Mucosa of rectum (tissue), 2 donors: ENCODE results near the gene ATP6V1C2.

Experiments
- H3K27ac ChIP-seq, 2 donors: one replicate each; pipeline ENCODE4 v1.7.0; 2013; ENCODE audit warnings: inconsistent platforms in 2 of 2, low read depth in 2 of 2, low read length in 2 of 2
- H3K27me3 ChIP-seq, 2 donors: one replicate each; pipeline ENCODE4 v1.7.0; 2013; ENCODE audit warnings: low read length in 2 of 2; ENCODE audit not compliant: control insufficient read depth in 2 of 2, insufficient read depth in 2 of 2
- H3K36me3 ChIP-seq, 2 donors: one replicate each; pipeline ENCODE4 v1.7.0; 2013; ENCODE audit warnings: low read length in 2 of 2; ENCODE audit not compliant: control insufficient read depth in 2 of 2, insufficient read depth in 2 of 2
- H3K4me1 ChIP-seq, 2 donors: one replicate each; pipeline ENCODE4 v1.7.0; 2013; ENCODE audit warnings: low read length in 2 of 2, mild to moderate bottlenecking in 1 of 2; ENCODE audit not compliant: control insufficient read depth in 2 of 2, insufficient read depth in 2 of 2
- H3K4me3 ChIP-seq, 2 donors: one replicate each; pipeline ENCODE4 v1.7.0; 2013; ENCODE audit warnings: low read length in 2 of 2
- H3K9ac ChIP-seq, 2 donors: one replicate each; pipeline ENCODE4 v1.7.0; 2013; ENCODE audit warnings: low read length in 2 of 2, low read depth in 1 of 2, mild to moderate bottlenecking in 1 of 2
- H3K9me3 ChIP-seq, 2 donors: one replicate each; pipeline ENCODE4 v1.7.0; 2013; ENCODE audit warnings: low read length in 2 of 2; ENCODE audit not compliant: control insufficient read depth in 2 of 2
- donor health status: healthy.
- donor health status: Normal muscosa, but diverticular disease.

ATP6V1C2 gene

DNA sequence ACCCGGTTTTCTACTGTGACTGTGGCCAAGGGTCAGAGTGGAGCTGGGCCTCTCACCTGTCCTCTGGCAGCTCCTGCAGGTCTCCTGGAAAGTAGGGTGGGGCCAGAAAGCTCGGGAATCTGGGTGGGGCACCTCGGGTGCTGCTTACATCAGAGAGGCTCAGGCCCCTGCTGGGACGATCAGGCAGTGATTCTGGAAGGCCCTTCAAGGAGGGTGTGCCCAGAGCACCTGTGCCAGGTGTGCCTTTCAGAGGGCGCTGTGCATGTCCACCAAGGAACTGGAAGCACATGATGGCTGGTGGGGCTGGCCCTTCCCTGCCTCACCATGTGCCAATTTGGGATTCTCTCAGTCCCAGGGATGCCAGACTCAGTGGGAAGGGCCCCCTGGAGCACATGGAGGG is 44.0 kb downstream of the ATP6V1C2 start:
- Histone ChIP-seq H3K4me1 (peaks cover 4 to 8% of the 10 kb centered on the region in 2 donors), H3K9me3 (no peaks in the 10 kb centered on the region), H3K36me3 (no peaks in the 10 kb centered on the region), H3K27me3 (no peaks in the 10 kb centered on the region), H3K27ac (no peak overlapping the region), H3K4me3 (no peak overlapping the region), H3K9ac (no peak overlapping the region)

DNA sequence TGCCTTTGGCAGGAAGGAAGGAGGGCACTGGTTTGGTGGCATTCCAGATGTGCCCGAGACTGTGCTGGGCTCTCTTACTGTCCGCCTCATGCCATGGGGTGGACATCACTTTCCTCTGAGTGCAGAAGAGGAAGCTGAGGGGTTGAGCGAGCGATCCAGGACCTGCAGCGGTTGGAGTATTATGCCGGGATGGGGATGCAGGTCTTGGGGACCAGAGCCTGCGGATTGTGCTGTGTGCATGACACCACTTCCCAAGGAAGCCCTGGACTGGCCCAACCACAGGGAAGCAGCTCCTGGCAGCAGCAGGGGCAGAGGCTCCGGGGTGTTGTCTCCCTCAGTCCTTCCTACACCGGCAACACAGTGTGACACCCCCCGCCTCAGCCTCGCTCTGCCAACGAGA is 44.5 kb downstream of the ATP6V1C2 start:
- H3K9ac ChIP-seq, result no peak overlapping the region
- no peaks in the 10 kb centered on the region for H3K36me3 ChIP-seq
- no peak overlapping the region for H3K27ac ChIP-seq
- H3K4me1 ChIP-seq, result peaks cover 4 to 8% of the 10 kb centered on the region in 2 donors
- no peak overlapping the region for H3K4me3 ChIP-seq
- H3K27me3 ChIP-seq, result no peaks in the 10 kb centered on the region
- no peaks in the 10 kb centered on the region for H3K9me3 ChIP-seq

DNA sequence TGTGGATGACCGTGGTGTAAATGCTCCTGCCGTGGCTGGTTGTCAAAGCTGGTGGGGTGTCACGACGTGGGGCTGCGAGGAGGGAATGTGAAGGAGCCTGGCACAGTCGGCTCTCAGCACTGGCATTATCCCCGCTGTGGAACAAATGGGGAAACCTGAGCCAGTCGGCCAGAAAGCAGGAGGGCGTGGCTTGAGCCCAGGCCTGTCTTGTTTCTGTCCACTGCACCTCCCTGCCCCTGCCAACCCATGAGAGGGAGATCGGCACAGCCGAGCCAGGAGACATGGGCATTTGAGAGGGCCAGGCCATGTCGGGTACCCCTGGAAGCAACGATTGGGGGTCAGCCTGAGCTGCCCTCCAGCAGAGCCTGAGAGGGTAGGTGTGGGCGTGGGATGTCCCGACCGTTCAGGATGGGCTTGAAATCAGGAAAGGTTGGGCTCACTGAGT is 46.7 kb downstream of the ATP6V1C2 start:
- Histone ChIP-seq H3K4me1 (peaks cover 4 to 8% of the 10 kb centered on the region in 2 donors), H3K9ac (no peak overlapping the region), H3K27me3 (no peaks in the 10 kb centered on the region), H3K36me3 (no peaks in the 10 kb centered on the region), H3K4me3 (no peak overlapping the region), H3K9me3 (no peaks in the 10 kb centered on the region), H3K27ac (no peak overlapping the region)

DNA sequence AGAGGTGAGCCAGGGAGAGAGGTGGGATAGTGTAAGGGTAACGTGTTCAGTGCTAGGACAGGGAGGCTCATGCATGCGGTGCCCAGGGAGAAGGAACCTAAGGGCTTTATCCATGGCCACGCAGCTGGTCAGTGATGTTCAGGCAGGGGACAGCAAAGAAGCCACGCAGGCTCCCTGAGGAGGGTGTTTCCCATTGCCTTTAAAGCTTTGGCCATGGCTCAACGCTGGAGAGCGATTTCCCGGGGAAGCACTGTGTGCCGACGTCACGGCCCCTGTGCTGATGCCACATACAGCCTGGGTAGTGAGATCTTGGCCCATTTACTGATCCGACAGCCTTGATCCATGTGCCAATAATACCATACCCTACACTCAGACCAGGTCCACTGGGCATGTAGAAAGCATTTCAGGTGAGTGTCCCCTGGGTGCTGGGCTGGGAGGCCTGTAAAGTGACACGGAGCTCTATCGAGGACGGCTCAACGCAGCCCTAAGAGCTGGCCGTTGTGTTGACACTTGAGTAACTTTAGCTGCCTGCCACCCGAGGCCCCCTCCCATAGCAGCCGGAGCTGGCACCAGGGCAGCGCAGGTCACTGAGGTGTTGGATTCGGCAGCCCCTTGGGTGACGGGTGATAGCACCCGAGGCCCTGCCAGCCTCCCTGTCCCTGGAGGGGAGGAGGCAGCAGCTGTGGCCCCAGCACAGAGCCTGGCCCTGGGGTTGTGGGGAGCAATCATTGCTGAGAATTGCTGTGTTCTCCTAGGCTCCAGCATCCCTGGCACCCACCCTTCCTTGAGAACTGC is 49.7 kb downstream of the ATP6V1C2 start:
- H3K36me3 ChIP-seq, result no peaks in the 10 kb centered on the region
- no peaks in the 10 kb centered on the region for H3K9me3 ChIP-seq
- no peaks in the 10 kb centered on the region for H3K4me1 ChIP-seq
- H3K27ac ChIP-seq, result no peak overlapping the region
- H3K4me3 ChIP-seq, result no peak overlapping the region
- no peaks in the 10 kb centered on the region for H3K27me3 ChIP-seq
- H3K9ac ChIP-seq, result no peak overlapping the region

DNA sequence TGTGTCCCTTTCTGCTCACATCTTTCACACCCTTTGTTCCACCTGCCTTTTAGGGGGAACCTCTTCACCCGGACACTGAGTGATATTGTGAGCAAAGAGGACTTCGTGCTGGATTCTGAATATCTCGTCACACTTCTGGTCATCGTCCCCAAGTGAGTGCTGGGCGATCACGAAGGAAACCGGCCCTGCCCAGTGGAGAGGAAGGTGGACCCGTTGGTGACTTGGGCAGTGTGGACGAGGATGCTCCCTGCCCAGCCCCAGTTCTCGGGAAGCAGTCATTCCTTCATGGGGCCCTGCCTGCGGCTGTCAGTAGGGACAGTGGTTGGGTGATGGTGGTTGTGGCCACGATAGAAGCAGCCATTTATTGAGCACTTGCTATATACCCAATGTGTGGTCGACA is 50.4 kb downstream of the ATP6V1C2 start:
- H3K27me3 ChIP-seq, result no peaks in the 10 kb centered on the region
- no peaks in the 10 kb centered on the region for H3K4me1 ChIP-seq
- H3K36me3 ChIP-seq, result no peaks in the 10 kb centered on the region
- no peak overlapping the region for H3K9ac ChIP-seq
- H3K27ac ChIP-seq, result no peak overlapping the region
- H3K4me3 ChIP-seq, result no peak overlapping the region
- no peaks in the 10 kb centered on the region for H3K9me3 ChIP-seq

DNA sequence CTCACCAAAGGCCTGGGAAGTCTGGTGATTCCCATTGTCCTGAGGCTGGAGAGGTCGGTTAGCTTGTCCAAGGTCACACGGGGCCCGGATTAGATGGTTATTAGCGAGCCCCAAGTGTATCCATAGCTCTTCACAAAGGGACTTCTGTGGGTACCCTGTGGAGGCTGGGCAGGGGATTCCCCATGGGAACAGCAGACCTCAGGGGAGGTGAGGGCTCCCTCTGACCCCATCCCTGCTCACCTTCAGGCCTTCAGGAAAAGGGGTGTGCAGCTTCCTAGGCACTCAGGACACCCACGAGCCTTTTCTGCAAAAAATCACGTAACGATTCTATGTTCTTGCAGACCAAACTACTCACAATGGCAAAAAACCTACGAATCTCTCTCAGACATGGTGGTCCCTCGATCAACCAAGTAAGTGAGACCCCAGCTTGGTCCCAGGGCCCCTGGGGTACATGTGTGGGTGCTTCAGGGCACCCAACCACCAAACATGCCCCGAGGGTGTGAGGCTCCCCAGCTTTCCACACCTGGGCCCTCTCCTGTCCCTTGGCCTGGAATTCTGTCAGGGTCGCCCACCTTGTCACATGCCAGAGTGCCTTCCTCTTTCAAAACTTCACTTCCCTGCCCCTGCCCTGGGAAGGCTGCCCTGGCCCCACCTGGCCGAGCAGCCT is 50.9 kb downstream of the ATP6V1C2 start:
- H3K27ac ChIP-seq, result no peak overlapping the region
- H3K4me3 ChIP-seq, result no peak overlapping the region
- no peaks in the 10 kb centered on the region for H3K9me3 ChIP-seq
- no peaks in the 10 kb centered on the region for H3K36me3 ChIP-seq
- H3K27me3 ChIP-seq, result no peaks in the 10 kb centered on the region
- H3K4me1 ChIP-seq, result no peaks in the 10 kb centered on the region
- H3K9ac ChIP-seq, result no peak overlapping the region

DNA sequence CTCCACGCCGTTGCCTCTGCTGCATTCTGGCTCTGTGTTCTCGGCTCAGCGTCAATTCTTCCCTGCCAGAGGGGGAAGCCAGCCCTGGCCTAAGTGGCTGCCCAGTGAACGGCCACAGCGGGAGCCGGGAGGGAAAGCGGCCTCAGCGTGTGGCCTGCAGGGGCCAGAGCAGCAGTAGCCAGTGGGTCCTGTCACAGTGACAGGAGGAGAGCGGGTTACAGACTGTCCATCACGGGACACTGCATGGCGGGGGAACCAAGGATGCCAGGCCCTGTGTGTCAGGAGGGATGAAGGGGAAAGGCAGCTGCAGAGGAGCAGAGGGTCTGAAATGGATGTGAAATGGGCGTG is 51.4 kb downstream of the ATP6V1C2 start:
- Histone ChIP-seq H3K27me3 (no peaks in the 10 kb centered on the region), H3K4me1 (no peaks in the 10 kb centered on the region), H3K27ac (no peak overlapping the region), H3K36me3 (no peaks in the 10 kb centered on the region), H3K9me3 (no peaks in the 10 kb centered on the region), H3K4me3 (no peak overlapping the region), H3K9ac (no peak overlapping the region)

DNA sequence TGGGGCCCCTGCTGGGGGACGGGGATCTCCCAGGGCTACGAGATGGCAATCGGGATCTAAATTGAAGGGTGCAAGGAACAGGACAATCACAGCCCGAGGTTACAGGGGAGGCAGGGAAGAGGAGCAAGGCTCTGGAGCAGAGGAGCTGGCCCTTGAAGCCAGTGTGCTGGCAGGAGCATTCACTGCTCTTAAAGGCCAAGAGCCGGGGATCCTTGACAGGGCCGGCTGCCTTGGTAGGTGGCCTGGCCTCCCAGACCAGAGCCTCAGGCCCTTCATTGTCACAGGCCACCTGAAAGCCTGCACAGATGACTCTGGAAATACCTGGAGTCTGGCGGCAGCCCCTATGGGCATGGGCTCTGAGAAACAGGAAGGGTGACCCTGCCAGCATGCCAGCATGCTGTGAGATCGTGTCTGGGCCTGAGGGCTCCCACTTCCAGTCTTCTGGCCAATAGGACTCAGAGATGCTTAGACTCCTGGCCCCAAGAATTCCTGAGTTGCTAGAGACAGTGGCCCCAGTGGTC is 52.5 kb downstream of the ATP6V1C2 start:
- H3K9me3 ChIP-seq, result no peaks in the 10 kb centered on the region
- H3K27ac ChIP-seq, result no peak overlapping the region
- no peak overlapping the region for H3K4me3 ChIP-seq
- peaks cover 0 to 8% of the 10 kb centered on the region in 2 donors for H3K36me3 ChIP-seq
- no peaks in the 10 kb centered on the region for H3K27me3 ChIP-seq
- no peak overlapping the region for H3K9ac ChIP-seq
- H3K4me1 ChIP-seq, result no peaks in the 10 kb centered on the region

DNA sequence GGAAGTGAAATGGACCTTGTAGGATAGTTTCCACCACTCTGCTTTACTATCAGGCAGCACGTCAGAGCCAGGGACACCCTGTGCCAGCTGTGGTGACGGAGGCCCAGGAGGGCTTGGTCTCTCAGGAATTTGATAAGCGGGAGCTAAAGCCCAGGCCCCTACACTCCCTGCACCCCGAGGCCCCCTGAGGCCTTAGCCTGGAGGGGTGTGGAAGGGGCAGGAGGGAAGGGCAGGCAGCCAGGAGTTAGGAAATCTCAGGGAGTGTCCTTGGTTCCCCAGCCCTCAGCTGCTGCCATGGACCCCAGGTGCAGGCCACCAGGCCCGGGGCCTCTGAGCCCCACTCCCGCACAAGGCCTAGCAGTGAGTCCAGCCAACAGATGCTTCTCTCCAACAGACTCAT is 53.0 kb downstream of the ATP6V1C2 start:
- Histone ChIP-seq H3K9ac (no peak overlapping the region), H3K36me3 (peaks cover 0 to 8% of the 10 kb centered on the region in 2 donors), H3K4me3 (no peak overlapping the region), H3K27me3 (no peaks in the 10 kb centered on the region), H3K4me1 (no peaks in the 10 kb centered on the region), H3K27ac (no peak overlapping the region), H3K9me3 (no peaks in the 10 kb centered on the region)

DNA sequence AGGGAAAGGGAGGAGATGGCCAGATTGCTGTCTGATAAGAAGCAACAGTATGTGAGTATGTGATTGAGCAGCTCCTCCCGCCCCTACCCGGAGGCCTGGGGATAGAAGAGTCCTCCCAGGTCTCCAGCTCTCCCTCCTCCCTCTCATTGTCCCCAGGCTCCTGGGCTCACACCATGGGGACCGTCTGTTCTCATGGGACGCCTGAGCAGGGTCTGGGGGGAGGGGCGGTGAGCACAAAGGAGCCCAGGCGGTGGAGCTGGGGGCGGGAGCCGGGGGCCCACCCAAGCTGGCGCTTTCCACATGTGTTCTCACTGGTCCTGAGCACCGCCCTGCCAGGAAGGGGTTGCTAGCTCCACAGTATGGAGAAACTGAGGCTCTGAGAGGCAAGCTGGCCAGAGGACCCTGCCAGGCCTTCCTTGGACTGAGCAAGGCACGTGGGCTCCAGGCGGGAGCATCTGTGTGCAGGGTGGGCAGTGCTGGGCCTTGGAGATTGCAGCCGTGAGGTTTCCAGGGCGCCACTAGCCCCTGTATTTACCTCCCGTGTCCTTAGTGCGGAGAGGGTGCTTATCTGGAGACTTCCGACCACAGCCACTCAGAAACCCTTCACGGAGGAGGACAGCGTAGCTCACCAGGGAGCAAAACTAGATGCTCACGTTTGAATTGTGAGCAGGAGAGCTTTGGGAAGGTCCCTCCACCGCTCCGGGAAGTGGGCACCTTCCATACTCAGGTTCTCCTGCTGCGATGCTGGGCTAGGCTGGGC is 53.8 kb downstream of the ATP6V1C2 start:
- no peak overlapping the region for H3K9ac ChIP-seq
- peaks cover 6 to 12% of the 10 kb centered on the region in 2 donors for H3K36me3 ChIP-seq
- no peaks in the 10 kb centered on the region for H3K27me3 ChIP-seq
- no peaks in the 10 kb centered on the region for H3K9me3 ChIP-seq
- H3K4me3 ChIP-seq, result no peak overlapping the region
- H3K27ac ChIP-seq, result no peak overlapping the region
- no peaks in the 10 kb centered on the region for H3K4me1 ChIP-seq
